Measurements from ENCODE around the gene PPP3CA.

The PPP3CA gene

DNA sequence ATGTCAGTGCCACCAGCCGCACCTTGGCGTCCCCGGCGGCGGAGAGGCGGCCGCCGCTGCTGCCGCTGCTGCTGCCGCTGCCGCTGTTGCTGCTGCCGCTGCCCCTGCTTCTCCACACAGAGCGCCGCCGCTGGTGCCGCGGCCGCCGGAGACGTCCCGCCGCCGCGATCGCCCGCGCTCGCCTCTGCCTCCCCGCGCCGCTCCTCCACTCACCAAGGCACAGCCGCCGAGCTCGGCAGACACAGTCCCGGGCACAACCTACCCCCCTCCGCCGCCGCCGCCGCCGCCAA is at the start of gene PPP3CA:
TSS of gene PPP3CA (minus strand) at position 260 of the 290 bp plus-strand sequence.
- no peak for DNase-seq (ENCODE audit: low spot score)

DNA sequence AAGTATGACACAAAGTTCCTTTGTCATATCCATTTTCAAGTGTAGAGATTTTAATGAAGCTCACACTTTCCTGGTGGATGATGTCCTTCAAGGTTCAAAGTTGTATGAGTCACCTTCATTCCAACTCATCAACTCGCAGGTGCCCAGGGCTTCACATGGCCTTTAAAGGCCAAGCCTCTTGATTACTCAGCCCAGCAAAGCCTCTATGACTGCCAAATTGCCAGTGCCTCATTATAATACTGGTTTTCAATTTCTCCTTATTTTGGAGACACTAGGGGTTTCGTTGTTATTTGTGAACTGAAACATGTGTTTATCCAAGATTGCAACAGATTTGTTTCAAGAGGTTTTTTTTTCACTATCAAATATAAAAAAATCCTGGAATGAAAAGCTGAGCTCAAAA is 45.9 kb upstream of the PPP3CA start:
- DNase-seq (ENCODE audit: low spot score): no peak

DNA sequence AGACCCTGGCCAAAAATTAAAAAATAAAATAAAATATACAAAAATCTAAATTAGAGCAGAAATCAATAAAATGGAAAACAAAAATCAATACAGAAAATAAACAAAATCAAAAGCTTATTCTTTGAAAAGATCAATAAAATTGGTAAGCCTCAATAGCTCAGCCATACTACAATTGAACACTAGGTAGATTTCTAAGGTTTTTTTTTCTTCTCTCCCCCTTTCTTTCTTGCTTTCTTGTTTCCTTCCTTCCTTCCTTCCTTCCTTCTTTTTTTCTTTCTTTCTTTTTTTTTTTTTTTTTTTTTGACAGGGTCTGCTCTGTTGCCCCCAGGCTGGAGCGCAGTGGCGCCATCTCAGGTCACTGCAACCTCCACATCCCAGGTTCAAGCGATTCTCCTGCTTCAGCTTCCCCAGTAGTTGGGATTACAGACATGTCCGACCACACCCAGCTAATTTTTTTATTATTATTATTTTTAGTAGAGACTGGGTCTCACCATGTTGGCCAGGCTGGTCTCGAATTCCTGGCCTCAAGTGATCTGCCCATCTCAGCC is 23.4 kb upstream of the PPP3CA start:
- DNase-seq (ENCODE audit: low spot score): no peak

DNA sequence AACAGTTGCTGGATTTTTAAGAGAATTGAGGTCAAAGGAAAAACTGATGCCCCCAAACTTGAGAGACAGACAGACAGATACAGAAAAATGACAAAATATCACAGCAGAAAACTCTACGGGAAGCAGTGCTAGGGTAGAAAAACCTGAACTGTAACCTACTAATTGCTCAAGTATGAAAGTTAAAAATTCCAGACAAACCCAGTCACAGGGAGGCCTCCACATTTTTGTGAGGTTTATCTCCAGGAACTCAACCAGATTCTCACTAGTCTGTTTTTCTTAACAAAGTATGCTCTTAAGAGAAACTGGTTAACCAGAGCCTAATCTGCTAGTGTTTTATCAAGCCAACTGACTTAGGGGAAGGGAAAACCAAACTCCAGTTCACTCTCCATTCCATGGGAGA is 19.9 kb upstream of the PPP3CA start:
- DNase-seq (ENCODE audit: low spot score): no peak

DNA sequence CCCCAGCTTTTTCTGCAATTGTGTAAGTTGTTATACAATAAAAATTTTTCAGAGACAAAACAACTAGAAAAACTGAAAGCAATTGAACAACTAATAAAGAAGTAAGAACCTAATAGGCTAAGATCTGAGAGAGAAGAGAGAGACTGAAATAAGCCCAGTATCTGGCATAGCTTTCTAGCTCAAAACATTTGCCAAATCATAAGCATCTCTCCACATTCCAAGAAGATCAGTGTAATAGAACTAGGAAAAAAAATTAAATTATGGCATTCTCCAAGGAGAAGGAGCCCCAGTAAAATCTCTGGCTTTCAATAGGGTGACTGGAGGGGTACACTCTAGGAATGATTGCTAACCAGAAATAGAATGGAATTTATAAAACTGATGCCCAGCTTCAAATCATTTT is 19.0 kb upstream of the PPP3CA start:
- no peak for DNase-seq (ENCODE audit: low spot score)

DNA sequence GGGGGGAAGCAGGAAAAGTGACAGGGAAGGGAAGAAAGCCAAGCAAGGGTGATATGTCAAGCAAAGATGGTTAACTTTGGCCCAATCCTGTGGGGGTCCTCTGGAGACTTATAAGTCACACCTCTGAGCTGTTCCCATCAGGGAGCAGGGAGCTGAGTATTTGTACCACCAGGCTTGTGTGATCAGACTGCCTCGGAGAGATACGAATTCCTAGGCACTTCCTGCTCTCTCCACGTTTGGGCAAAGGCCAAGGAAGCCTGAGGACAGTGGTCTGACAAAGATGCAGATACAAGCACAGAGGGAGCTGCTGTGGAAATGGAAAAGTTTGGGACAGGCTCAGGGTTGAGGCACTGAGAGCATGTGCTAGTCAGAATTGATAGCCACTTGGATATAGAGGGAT is 10.4 kb upstream of the PPP3CA start:
- DNase-seq (ENCODE audit: low spot score): no peak

DNA sequence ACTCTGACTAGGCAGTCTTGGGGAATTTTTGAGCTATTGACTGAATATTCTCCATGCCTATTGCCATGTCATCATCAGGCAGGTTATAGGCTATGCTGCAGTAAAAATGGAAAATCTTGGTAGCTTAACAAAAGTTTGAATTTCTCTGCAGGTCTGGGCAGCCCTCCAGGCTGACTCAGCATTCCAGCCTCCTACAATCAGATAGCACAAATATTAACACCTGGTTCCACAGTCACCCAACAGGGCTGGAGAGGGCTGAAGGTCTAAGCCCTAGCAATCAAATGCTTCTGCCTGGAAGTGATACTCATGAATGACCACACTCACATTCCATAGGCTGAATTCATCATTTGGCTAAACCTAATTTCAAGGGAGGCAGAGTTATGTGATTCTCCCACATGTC is 9.6 kb upstream of the PPP3CA start:
- no peak for DNase-seq (ENCODE audit: low spot score)

DNA sequence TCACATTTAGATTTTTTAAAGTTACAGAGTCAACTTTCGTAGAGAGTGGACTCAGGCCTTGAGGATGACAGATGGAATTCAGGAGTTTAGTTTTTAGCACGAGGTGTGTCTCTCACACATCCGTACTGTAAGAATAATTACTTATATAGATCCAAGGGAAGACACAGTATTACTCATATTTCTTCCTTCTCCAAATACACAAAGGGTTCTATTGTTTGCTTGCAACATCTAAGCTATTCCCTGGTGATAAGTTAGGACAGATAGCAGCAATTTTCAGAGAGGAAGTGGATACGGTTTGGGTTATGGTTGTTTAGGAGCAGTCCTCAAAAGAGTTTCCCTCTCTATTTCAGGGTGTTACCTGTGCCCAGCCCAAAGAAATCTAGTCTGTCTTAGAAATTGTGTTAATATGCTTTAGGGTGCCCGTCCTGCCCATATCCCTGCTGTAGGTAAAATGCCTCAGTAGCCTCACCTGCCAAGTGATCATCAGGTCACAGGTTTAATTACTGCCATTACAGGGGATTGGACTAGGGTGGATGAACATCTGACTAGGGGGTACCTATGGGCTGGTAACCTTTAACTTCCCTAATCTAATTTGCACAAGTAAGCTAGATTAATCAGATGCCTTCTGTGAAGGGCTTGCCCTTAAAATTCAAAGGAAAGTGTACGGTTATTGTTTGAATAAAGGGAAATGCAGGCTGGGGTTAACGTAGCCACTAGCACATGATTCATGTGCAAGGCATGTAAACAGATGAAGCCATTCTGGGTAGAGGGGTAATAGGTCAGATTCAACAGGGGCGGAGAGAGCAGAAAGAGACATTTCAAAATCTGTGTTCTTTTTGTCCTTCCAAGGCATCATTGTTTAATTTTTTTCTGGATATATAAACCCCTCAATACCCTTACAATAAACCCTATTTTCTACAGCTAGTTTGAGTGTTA is 8.7 kb upstream of the PPP3CA start:
- DNase-seq (ENCODE audit: low spot score): no peak

DNA sequence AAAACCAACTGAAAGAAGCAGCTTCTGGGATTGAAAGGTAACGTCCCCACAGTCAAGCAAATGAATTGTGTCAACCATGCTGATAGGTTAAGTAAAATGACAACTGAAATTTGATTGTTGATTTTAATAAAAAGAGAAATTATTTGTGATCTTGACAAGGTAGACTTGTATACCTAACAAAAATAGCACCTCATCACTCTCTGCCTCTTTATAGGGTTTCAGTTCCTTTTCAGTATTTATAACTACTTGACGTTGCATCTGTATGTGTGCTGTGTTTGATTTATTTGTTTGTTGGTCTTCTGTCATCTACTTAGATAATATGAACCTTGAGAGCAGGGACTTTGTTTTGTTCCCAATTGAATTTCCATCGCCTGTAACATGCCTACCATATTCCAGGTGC is 7.9 kb upstream of the PPP3CA start:
- DNase-seq (ENCODE audit: low spot score): no peak

DNA sequence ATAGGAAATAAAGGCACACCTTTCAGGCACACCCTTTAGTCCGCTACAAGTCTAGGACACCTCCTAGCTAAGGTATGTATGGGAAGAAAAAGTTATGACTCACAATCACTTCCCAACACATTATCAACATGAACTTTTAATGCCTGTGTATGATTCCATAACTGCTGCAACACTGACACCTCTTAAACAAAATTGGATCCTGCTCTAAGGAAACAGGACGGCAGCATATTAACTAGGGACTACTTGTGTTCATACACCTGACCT is 2.4 kb upstream of the PPP3CA start:
- no peak for DNase-seq (ENCODE audit: low spot score)

DNA sequence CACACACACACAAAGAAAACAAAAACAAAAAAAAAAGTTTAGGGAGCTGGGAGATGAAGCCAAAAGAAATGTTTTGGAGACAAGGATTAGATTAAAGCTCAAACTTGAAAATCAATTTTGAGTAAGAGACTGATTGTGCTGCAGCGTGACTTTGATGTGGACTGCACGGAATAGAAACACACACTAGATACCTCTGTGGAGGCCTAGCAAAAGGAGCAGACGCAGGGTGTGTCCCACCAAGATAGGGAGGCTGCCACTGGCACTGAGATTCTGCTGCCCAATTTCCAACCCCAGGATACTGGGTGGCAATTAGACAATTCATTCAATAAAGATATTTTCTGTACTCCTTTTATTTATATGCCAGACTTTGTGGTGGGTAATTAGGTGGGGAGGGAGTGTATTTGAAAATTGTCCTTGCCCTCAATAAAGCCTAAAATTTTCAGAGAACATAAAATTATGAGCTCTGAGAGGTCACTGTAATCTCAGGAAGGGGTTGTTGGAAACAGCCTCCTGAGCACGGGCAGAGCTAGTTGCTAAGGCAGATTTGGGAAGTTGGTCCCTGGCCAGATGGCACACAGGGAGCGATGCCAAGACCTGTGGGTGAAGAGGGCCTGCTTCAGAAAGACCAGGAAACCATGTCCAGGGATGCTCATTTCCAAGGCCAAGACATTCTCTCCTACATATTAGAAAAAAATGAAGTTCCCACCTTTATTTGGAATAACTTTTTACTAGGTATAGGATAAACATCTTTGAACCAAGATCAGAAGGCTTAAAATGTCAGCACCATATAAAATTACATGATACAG is 1.9 kb upstream of the PPP3CA start:
- DNase-seq (ENCODE audit: low spot score): no peak

DNA sequence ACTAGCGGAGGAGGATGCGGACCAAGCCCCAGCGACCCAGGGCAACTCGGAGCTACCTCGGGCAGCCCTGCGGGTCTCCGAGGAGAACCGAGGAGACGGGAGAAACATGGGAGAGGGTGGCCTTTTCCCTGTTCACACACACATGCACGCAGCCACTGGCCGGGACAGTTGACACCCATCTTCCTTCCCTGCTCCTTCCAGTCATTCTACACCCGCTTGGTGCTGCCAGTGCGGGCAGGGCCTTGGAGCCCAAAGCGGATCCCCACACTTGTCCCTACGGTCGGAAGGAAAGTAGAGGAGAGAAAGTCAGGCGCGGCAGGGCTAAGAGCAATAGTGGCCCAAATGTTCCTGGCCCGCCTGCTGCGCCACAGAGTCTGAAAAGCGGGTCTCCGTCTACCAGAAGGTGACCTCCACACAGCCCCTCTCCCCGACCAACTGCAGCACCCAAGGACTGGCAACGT is 1.1 kb upstream of the PPP3CA start:
- DNase-seq (ENCODE audit: low spot score): no peak

DNA sequence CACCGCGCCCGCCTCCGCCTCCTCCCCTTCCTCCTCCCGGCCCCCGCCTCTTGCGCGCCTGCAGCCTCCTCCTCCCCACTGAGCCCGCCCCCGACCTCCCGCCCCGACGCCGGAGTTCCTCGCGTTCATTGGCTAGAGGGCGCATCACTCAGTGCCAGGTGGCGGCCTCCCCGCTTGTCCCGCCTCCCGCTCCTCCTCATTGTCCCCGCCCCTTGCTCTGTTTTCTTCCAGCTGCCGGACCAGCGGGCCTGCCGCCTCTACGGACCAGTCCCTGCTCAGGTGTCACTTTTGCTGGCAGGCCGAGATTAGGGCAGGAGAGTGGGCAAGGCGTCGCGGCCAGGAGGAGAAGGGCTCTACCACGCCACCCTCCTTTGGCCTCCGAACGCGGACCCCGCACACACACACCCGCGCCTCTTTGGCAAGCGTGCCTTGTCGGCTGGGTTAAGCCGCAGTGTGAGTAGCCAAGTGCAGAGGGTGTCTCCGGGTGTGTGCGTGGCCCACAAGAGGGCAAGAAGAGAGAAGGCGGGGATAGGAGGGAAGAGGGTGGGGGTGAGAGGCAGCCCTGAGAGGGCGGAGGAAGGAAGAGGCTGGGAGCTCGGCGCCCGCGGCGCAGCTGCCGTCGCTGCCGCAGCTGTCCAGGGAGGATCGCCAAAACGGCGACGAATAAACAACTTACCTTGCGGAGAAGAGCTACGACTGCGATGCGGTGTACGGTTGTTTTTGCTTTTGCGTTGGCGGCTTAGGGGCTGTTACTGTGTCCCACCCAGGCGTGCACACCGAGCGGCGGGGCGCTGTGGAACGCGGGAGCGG is 436 bp upstream of the PPP3CA start:
- peak; percentile 99 for DNase-seq (ENCODE audit: low spot score)

DNA sequence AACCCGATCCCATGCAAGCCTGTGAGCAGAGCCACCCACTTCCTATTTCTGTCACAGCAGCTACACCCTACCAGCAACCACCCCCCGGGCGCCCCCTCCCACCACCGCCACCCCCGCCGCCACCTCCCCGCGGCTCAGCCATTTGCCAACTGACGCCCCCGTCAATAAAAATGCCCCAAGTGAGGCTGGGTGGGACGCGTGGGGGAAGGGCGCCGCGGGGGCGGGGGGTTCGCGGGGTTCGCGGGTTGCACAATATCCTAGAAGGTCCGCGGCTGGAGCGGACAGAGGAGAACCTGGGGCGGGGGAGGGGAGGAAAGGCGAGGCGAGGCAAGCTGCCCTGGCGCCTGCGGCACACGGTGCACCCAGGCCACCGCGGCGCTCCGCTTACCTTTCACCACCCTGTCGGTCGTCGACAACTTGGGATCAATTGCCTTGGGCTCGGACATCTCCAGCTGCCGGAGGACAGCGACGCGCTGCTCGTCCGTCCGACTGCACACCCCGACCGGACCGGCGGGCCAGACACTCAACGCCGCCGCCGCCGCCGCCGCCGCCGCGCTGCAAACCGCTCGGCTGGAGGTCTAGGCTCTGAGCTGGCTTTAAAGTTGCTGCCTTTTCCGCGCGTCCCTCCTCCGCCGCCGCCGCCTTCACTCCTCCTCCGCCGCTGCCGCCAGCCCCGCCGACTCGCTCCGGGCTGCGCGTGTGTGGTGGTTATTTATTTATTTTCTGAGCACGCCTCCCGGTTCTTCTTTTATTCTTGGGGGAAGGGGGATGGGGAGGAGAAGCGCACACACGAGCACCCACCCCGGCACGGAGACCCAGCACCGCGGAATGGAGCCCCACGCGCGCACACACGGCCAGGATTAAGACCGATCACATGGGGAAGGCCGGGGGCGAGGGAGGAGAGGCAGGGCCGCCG is 717 bp downstream of the PPP3CA start:
- DNase-seq (ENCODE audit: low spot score): peak; percentile 76

DNA sequence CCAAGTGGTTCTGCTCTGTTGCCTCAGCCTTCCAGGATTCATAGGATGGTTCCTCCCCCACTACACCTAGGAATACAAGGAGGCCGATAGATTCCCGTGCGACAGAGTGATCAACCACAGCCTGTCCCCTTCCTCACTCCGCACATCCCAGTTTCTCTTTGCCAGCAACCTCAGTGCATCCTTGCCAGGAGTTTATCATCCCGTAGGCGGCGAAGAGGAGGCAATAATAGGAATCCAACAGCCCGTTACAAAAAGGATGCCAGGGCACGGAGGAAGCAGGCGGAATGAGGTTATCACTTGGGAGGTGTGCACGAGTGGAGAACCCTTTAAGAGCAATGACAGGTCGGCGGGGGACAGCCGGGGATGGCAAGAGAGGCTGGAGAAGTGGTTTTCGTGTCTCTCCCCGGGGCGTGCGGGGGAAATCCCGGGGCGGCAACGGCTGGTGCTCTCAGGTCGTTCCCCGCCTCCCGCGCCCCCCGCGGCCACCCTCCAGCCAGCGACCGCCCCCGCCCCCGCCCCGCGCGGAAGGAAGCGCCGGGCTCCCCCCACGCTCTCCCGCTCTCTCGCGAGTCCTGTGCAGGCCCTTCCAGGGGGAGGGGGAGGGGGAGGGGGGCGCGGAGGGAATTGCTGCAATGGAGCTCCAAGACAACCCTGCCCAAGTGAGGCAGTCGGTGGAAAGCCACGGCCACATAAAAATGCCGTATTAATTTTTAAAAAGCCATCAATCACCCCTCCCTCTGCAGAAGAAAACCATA is 1.6 kb downstream of the PPP3CA start:
- peak; percentile 75 for DNase-seq (ENCODE audit: low spot score)

DNA sequence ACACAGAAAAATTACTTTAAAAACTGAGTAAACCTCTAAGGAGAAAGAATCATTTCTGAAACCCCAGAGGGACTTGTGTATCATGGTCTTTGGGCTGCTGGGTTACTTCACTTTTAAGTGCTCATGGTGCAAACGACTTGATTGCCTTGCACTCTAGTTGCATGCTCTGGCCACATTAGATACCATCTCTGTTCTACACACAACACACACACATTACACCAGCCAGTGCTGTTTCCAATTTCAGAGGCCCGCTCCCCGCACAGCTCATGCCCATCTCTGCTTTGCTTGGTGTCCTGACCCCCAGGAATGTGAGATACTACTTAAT is 2.1 kb downstream of the PPP3CA start:
- DNase-seq (ENCODE audit: low spot score): no peak

DNA sequence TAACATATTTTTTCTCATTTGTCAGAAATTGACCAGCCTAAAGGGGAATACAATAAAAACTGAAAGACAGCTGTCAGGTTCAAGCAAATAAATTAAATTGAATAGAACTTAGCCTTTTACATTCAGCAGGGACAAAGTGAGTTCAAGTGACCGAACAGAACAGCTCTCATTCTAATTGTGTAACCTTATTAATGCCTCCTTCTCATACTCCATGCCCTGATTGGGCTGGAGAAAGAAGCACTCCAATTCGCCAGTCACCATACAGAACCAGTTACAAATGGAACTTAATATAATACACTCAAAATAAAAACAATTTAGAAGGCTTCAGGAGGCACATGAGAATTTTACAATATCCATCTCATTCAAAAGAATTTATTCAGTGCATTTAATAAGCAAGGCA is 8.0 kb downstream of the PPP3CA start:
- DNase-seq (ENCODE audit: low spot score): no peak

DNA sequence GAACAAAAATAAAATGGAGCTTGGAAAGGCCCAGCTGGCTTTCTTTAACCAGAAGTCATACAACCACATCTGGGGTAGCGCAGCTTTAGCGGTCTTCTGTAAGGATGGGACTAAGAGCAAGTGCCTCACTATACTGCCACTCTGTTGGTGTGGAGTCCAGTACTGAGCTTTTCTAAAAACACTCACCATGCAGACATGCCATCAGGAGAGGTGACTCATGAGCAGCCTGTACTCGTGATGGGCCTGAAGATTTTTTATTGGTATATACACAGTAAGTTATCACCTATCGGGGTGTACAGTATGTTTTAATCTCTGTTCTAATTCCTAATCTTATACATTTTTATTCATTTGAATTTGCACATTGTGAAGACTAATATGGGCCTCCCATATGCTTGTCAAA is 9.6 kb downstream of the PPP3CA start:
- DNase-seq (ENCODE audit: low spot score): no peak

DNA sequence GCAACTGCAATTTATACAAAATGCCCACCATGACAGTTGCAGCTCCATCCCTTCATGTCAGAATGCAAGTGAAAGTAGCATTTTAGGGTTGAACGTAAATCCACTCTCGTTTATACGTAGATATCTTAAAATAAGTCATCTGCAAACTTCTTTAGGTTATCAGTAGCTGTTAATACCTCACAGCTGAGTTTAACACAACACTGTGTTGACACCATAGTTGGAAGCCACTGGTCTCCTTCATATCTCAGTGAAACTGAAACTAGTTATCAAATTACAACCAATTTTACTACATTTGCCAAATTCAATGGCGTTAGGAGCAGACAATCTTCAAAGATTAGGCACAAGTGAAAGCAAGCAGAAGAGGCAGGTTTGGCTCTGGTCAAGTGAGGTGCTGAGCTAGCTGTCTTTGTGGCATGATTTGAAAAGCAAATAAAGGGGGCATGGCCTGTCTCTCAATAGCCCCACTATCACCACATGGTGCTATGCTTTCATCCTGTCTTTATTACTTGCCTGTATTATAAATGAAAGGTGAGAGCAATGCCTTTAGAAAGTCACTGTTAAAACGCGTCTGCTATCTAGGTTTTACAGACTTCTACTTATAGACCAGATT is 12.3 kb downstream of the PPP3CA start:
- no peak for DNase-seq (ENCODE audit: low spot score)

DNA sequence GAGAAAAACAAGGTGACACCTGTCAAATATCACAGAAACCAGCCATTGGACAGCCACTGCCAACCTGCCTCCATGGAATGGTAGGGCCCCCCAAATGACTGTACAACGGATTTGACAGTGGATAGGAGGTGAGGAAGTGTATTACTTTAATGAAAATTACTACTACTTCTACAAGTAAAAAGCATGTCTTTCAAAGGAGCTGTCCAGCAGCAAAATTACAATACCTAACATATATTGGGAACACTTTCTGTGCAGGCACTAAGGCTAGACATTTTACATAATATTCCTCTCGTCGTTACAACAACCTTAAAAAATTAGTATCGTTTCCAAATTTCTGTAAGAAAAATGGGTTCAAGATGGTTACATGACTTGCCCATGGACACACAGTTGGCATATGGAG is 14.9 kb downstream of the PPP3CA start:
- no peak for DNase-seq (ENCODE audit: low spot score)

Measured in ecto neural progenitor cell (in vitro differentiated cells).